ENCODE results near the gene MYCN.

GRCh38 chr2:15986644-15987043 lies 46.3 kb downstream of the MYCN start:
- no peak for TF ChIP-seq CTCF (IDR thresholded peaks at IDR 0.05)
- no peak for TF ChIP-seq POLR2AphosphoS5 (IDR thresholded peaks at IDR 0.05)
- TF ChIP-seq POLR2A (IDR thresholded peaks at IDR 0.05): no peak
- no peak for TF ChIP-seq EP300 (IDR thresholded peaks at IDR 0.05; ENCODE audit: low read depth)

All from transverse colon (tissue), 4 donors.